Liver (tissue), 3 donors: ENCODE measurements around the gene MEOX1.

Experiments used
- RAD21 ChIP-seq, 2 donors: IDR thresholded peaks; 2 replicates each; pipeline ENCODE4 v1.6.1; 2016; ENCODE audit warnings: antibody characterized with exemption in 2 of 2, mild to moderate bottlenecking in 2 of 2
- TF ChIP-seq, protein P1 (sequence below): fragments of 150-350 bp; IDR thresholded peaks from 2 replicates; pipeline ENCODE4 v1.5.1; 2017; ENCODE audit warnings: improper control_type of control experiment, low read depth, low read length; ENCODE audit not compliant: missing input control
- TF ChIP-seq, protein P2 (sequence below): IDR thresholded peaks from 2 replicates; pipeline ENCODE4 v1.6.1; 2016; ENCODE audit warnings: antibody characterized with exemption
- donor health status: healthy.
- donor health status: healthy.

- TF ChIP-seq, protein P1, sequence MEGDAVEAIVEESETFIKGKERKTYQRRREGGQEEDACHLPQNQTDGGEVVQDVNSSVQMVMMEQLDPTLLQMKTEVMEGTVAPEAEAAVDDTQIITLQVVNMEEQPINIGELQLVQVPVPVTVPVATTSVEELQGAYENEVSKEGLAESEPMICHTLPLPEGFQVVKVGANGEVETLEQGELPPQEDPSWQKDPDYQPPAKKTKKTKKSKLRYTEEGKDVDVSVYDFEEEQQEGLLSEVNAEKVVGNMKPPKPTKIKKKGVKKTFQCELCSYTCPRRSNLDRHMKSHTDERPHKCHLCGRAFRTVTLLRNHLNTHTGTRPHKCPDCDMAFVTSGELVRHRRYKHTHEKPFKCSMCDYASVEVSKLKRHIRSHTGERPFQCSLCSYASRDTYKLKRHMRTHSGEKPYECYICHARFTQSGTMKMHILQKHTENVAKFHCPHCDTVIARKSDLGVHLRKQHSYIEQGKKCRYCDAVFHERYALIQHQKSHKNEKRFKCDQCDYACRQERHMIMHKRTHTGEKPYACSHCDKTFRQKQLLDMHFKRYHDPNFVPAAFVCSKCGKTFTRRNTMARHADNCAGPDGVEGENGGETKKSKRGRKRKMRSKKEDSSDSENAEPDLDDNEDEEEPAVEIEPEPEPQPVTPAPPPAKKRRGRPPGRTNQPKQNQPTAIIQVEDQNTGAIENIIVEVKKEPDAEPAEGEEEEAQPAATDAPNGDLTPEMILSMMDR: no peak
- no peak for TF ChIP-seq RAD21 (IDR thresholded peaks at IDR 0.05)
- TF ChIP-seq, protein P2, sequence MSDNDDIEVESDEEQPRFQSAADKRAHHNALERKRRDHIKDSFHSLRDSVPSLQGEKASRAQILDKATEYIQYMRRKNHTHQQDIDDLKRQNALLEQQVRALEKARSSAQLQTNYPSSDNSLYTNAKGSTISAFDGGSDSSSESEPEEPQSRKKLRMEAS: no peak
Measured at GRCh38 chr17:43599046-43599395, 62.7 kb downstream of the MEOX1 start.
